HepG2 (cell line): Measurements from ENCODE around the gene SEMA5B. TPM values are rescaled to one million over a fixed set of nuclear protein-coding genes. Genes with fewer than 3 reads are reported as not detected.

Source experiments
- ATAC-seq: fragments of 200-7000 bp; cut with Tn5 transposase; 3 replicates; pipeline ENCODE4 v1.9.1; 2020; ENCODE audit warnings: mild to moderate bottlenecking, moderate library complexity
- BruUV-seq: library from RNA; stranded (reverse); fragments of 400-500 nt; replicated peaks from 2 replicates; lab custom pipeline; 2021; lab: Mats Ljungman, UMichigan
- CTCF ChIA-PET: fragments of 300-600 bp; formaldehyde crosslinking; extraction: SDS; loops from one replicate; lab custom pipeline; 2021; ENCODE audit warnings: low total read pairs, inconsistent platforms, low intra/inter-chr PET ratio; lab: Yijun Ruan, JAX
- POLR2A ChIA-PET: fragments of 350-600 bp; sonication (Branson Sonifier 250); formaldehyde crosslinking; loops from one replicate; lab custom pipeline; 2020; ENCODE audit warnings: antibody characterized with exemption, inconsistent platforms; lab: Yijun Ruan, JAX
- DNase-seq: peaks from one replicate; pipeline ENCODE4 v3.0.0-alpha.2; 2015; ENCODE audit warnings: low spot score
- FAIRE-seq: peaks from 3 replicates; lab custom pipeline; 2011; peaks lifted over from hg19 to GRCh38; lab: Jason Lieb, UNC
- H2AFZ ChIP-seq: one replicate; pipeline ENCODE4 v1.6.1; 2011; ENCODE audit warnings: low read length, inconsistent platforms
- H3K27ac ChIP-seq: fragments of 300-600 bp; 3 replicates; pipeline ENCODE4 v1.8.0; 2011; ENCODE audit warnings: mixed run types, mild to moderate bottlenecking, mixed read lengths, low read length, inconsistent platforms; ENCODE audit not compliant: insufficient read depth; ENCODE audit errors: extremely low read length
- H3K27me3 ChIP-seq, 2 experiments: fragments of 200-600 bp in 1 of 2; 2 replicates in 1 of 2; 3 replicates in 1 of 2; pipeline versions ENCODE4 v1.6.0 to v1.8.0; 2011; ENCODE audit warnings: low read length in 2 of 2, mild to moderate bottlenecking in 2 of 2, moderate library complexity in 2 of 2, inconsistent platforms in 1 of 2; ENCODE audit not compliant: insufficient read depth in 2 of 2, control insufficient read depth in 1 of 2
- H3K36me3 ChIP-seq, 2 experiments: fragments of 200-600 bp in 1 of 2; replicated peaks in 1 of 2; 2 replicates in 1 of 2; 3 replicates in 1 of 2; pipeline versions ENCODE4 v1.5.1 to v1.8.0; 2011; ENCODE audit warnings: low read length in 2 of 2, inconsistent platforms in 1 of 2; ENCODE audit not compliant: insufficient read depth in 2 of 2, control insufficient read depth in 1 of 2
- H3K4me1 ChIP-seq: 2 replicates; pipeline ENCODE4 v1.5.1; 2012; ENCODE audit warnings: low read length, inconsistent platforms; ENCODE audit not compliant: insufficient read depth
- H3K4me2 ChIP-seq: 2 replicates; pipeline ENCODE4 v1.6.0; 2011; ENCODE audit warnings: low read depth, low read length, inconsistent platforms
- H3K4me3 ChIP-seq, 3 experiments: fragments of 200-600 bp in 1 of 3; sonication (generic), shearing (Covaris generic) in 1 of 3; replicated peaks in 1 of 3; 2 replicates each; pipeline ENCODE4 v1.5.1; 2011 to 2016; ENCODE audit warnings: low read length in 3 of 3, inconsistent platforms in 2 of 3, low read depth in 2 of 3, mild to moderate bottlenecking in 2 of 3, control low read depth in 1 of 3, mixed read lengths in 1 of 3; ENCODE audit not compliant: insufficient read depth in 1 of 3
- H3K79me2 ChIP-seq: one replicate; pipeline ENCODE4 v1.6.1; 2011; ENCODE audit warnings: low read length, inconsistent platforms; ENCODE audit not compliant: insufficient read depth
- H3K9ac ChIP-seq: 2 replicates; pipeline ENCODE4 v1.6.0; 2011; ENCODE audit warnings: mild to moderate bottlenecking, low read depth, low read length, inconsistent platforms; ENCODE audit not compliant: insufficient read depth
- H3K9me3 ChIP-seq: 2 replicates; pipeline ENCODE4 v1.5.1; 2012; ENCODE audit warnings: mild to moderate bottlenecking, low read length
- H4K20me1 ChIP-seq: 2 replicates; pipeline ENCODE4 v1.6.0; 2011; ENCODE audit warnings: inconsistent platforms, mild to moderate bottlenecking, low read length, moderate library complexity; ENCODE audit not compliant: insufficient read depth
- CEBPB ChIP-seq: IDR thresholded peaks from 2 replicates; pipeline ENCODE4 v1.6.1; 2011; ENCODE audit warnings: low read depth, low read length, improper control_type of control experiment, borderline replicate concordance
- FOSL1 ChIP-seq: sonication (generic); formaldehyde crosslinking; IDR thresholded peaks from 2 replicates; pipeline ENCODE4 v1.9.0; 2021; ENCODE audit warnings: missing genetic modification reagents, borderline replicate concordance
- FOXP4 ChIP-seq: sonication (generic); formaldehyde crosslinking; IDR thresholded peaks from 2 replicates; pipeline ENCODE4 v1.4.0; 2020; ENCODE audit warnings: missing genetic modification reagents
- MED8 ChIP-seq: sonication (generic); formaldehyde crosslinking; IDR thresholded peaks from 2 replicates; pipeline ENCODE4 v1.8.1; 2023; ENCODE audit warnings: mild to moderate bottlenecking, missing genetic modification reagents; ENCODE audit not compliant: insufficient replicate concordance
- REST ChIP-seq, 2 experiments: IDR thresholded peaks; 2 replicates each; pipeline ENCODE4 v1.6.1; 2011 to 2012; ENCODE audit warnings: low read length in 2 of 2, borderline replicate concordance in 1 of 2, low read depth in 1 of 2, mild to moderate bottlenecking in 1 of 2, moderate library complexity in 1 of 2
- STAT5B ChIP-seq: sonication (generic); formaldehyde crosslinking; IDR thresholded peaks from 2 replicates; pipeline ENCODE4 v1.4.0; 2020; ENCODE audit warnings: missing genetic modification reagents
- ZMYM4 ChIP-seq: sonication (generic); formaldehyde crosslinking; IDR thresholded peaks from 2 replicates; pipeline ENCODE4 v1.8.1; 2023; ENCODE audit warnings: mild to moderate bottlenecking, missing genetic modification reagents
- ZNF33B ChIP-seq: sonication (generic); formaldehyde crosslinking; IDR thresholded peaks from 2 replicates; pipeline ENCODE4 v1.5.1; 2020; ENCODE audit warnings: mild to moderate bottlenecking, missing genetic modification reagents
- ZSCAN31 ChIP-seq: sonication (generic); formaldehyde crosslinking; IDR thresholded peaks from 2 replicates; pipeline ENCODE4 v1.5.0; 2020; ENCODE audit warnings: low read depth, mild to moderate bottlenecking, missing genetic modification reagents
- WGBS: methylation state at CpG from one replicate; pipeline ENCODE4 v1.1.6; 2017; ENCODE audit warnings: low lambda C conversion rate; 5-methylcytosine and 5-hydroxymethylcytosine counted together
- in situ Hi-C: cut with HindIII; loops from 2 replicates; pipeline ENCODE4 v1.10.0; 2017; ENCODE audit warnings: low pct_unique_long_range_greater_than_20kb; ENCODE audit not compliant: extremely low pct_ligation_motif_present
- intact Hi-C: fragments of 100-400 bp; cut with micrococcal nuclease; formaldehyde crosslinking; loops from one replicate; pipeline ENCODE4 v1.10.0; 2022; ENCODE audit not compliant: unreplicated experiment
- polyA plus RNA-seq, 8 experiments: library from polyadenylated mRNA; depleted of rRNA in 3 of 8; stranded (reverse) in 7 of 8; unstranded in 1 of 8; fragments of >200 nt; fragmentation: Illumina TruSeq in 4 of 8; extraction: Trizol in 4 of 8; gene quantifications; 2 replicates each; pipeline versions ENCODE4 v1.2.1 to v1.2.3, GENCODE V29; 2011 to 2016; ENCODE audit warnings: low read depth in 4 of 8, missing spikeins in 1 of 8, mixed read lengths in 1 of 8; ENCODE audit not compliant: insufficient read depth in 1 of 8
- total RNA-seq, 5 experiments: library from RNA; depleted of rRNA; stranded (reverse); fragments of >200 nt; fragmentation: Illumina TruSeq; extraction: Trizol; gene quantifications; 2 replicates each; pipeline ENCODE4 v1.2.3, GENCODE V29; 2016; ENCODE audit warnings: low read depth in 1 of 5

SEMA5B gene
- total and polyA plus RNA-seq, 2 of the 13 experiments (the other 11 are each of a cell fraction or from before 2014, with no cell fraction given) = not detected

- Histone ChIP-seq H3K36me3 (no peaks in the 10 kb centered on the region), H3K4me2 (no peak overlapping the region), H3K79me2 (no peaks in the 10 kb centered on the region), H3K4me3 (no peak overlapping the region), H3K9ac (no peak overlapping the region), H4K20me1 (no peaks in the 10 kb centered on the region), H3K27ac (no peak overlapping the region), H3K27me3 (peaks cover 10 to 29% of the 10 kb centered on the region in 2 experiments; a peak in 4 of 5 replicates), H2AFZ (no peak overlapping the region), H3K4me1 (no peaks in the 10 kb centered on the region), H3K9me3 (no peaks in the 10 kb centered on the region)
- TF ChIP-seq ZNF33B (CRISPR knock-in tag) = no peak
- peak in 1 of 2 experiments; percentile 51; a peak in 3 of 4 replicates for TF ChIP-seq REST (IDR thresholded peaks at IDR 0.05; ENCODE audit: borderline replicate concordance in 1 of 2, low read depth in 1 of 2, low read length in 2 of 2)
- DNase-seq = no peak
- ATAC-seq = no peak
- ChIA-PET CTCF (no interaction called here), POLR2A (no interaction called here)
- 39% methylated on average over 4 of the region's 6 CpGs for WGBS
- FAIRE-seq = no peak
- in situ Hi-C loops (no loop called here), intact Hi-C loops (no loop called here)
- BruUV-seq = no TSS peak
Observed at GRCh38 chr3:122916580-122916979, 111.0 kb downstream of the SEMA5B start.

- ChIA-PET CTCF (no interaction called here), POLR2A (no interaction called here)
- ATAC-seq (no peak), FAIRE-seq (no peak), DNase-seq (no peak)
- no peak overlapping the region for H3K27ac ChIP-seq
- 48% methylated on average over 4 of the region's 4 CpGs for whole genome bisulfite sequencing
- H4K20me1 ChIP-seq = no peaks in the 10 kb centered on the region
- no peak overlapping the region for H3K4me2 ChIP-seq
- H3K27me3 ChIP-seq = peaks cover 8 to 24% of the 10 kb centered on the region in 2 experiments; a peak in 4 of 5 replicates
- no peaks in the 10 kb centered on the region for H3K79me2 ChIP-seq
- no peak overlapping the region for H3K9ac ChIP-seq
- no peaks in the 10 kb centered on the region for H3K36me3 ChIP-seq
- no peaks in the 10 kb centered on the region for H3K4me1 ChIP-seq
- no peak overlapping the region for H3K4me3 ChIP-seq
- H2AFZ ChIP-seq = no peak overlapping the region
- in situ Hi-C loops (no loop called here), intact Hi-C loops (no loop called here)
- H3K9me3 ChIP-seq = no peaks in the 10 kb centered on the region
- BruUV-seq = no TSS peak
- TF ChIP-seq MED8 (CRISPR knock-in tag) (no peak), FOSL1 (CRISPR knock-in tag) (no peak), CEBPB (no peak), ZSCAN31 (CRISPR knock-in tag) (no peak), ZMYM4 (CRISPR knock-in tag) (no peak), STAT5B (CRISPR knock-in tag) (no peak), FOXP4 (CRISPR knock-in tag) (no peak)
Observed at GRCh38 chr3:122916084-122916483, 111.5 kb downstream of the SEMA5B start.
